Measurements from ENCODE around the gene TM4SF20.
A peak's percentile ranks its signal among the peaks of the same experiment; 100 is the strongest.

Gene TM4SF20

GRCh38 chr2:227347117-227347516 lies 32.0 kb downstream of the TM4SF20 start:
- Histone ChIP-seq H3F3A (ENCODE audit: low read depth) (no peaks in the 10 kb centered on the region), H3K79me2 (ENCODE audit: insufficient read depth, low read length) (no peaks in the 10 kb centered on the region), H3K27me3 (ENCODE audit: insufficient read depth, low read length, poor library complexity, severe bottlenecking) (no peaks in the 10 kb centered on the region), H3K4me1 (ENCODE audit: insufficient read depth, low read length, poor library complexity, severe bottlenecking) (peaks cover 19% of the 10 kb centered on the region), H3K9me3 (ENCODE audit: insufficient read depth, low read depth, low read length) (no peaks in the 10 kb centered on the region), H3K4me2 (ENCODE audit: low read depth, low read length, poor library complexity, severe bottlenecking) (no peak overlapping the region), H3K9me2 (replicated peaks; ENCODE audit: low read depth, low read length) (no peaks in the 10 kb centered on the region), H3K36me3 (ENCODE audit: insufficient read depth, low read length) (peaks cover 33% of the 10 kb centered on the region; the same call in 1 of the 2 replicates), H4K20me1 (ENCODE audit: insufficient read depth, low read length, poor library complexity, severe bottlenecking) (no peaks in the 10 kb centered on the region), H3K4me3 (ENCODE audit: low read length, poor library complexity, severe bottlenecking) (no peak overlapping the region), H3K9ac (ENCODE audit: low read depth, low read length, poor library complexity, severe bottlenecking) (no peak overlapping the region), H2AFZ (ENCODE audit: low read length) (no peak overlapping the region)
- no peak for TF ChIP-seq EZH2phosphoT487 (IDR thresholded peaks at IDR 0.05; ENCODE audit: borderline replicate concordance)
- TF ChIP-seq CTCF (conservative IDR thresholded peaks at IDR 0.05; ENCODE audit: low read length) = peak; percentile 19

- Histone ChIP-seq H3K9me2 (replicated peaks; ENCODE audit: low read depth, low read length) (no peaks in the 10 kb centered on the region), H3F3A (ENCODE audit: low read depth) (no peaks in the 10 kb centered on the region), H3K9me3 (ENCODE audit: insufficient read depth, low read depth, low read length) (no peaks in the 10 kb centered on the region), H3K4me2 (ENCODE audit: low read depth, low read length, poor library complexity, severe bottlenecking) (peak overlapping the region; percentile 36), H3K79me2 (ENCODE audit: insufficient read depth, low read length) (no peaks in the 10 kb centered on the region), H3K4me1 (ENCODE audit: insufficient read depth, low read length, poor library complexity, severe bottlenecking) (peaks cover 5% of the 10 kb centered on the region), H3K4me3 (ENCODE audit: low read length, poor library complexity, severe bottlenecking) (no peak overlapping the region), H3K9ac (ENCODE audit: low read depth, low read length, poor library complexity, severe bottlenecking) (no peak overlapping the region), H2AFZ (ENCODE audit: low read length) (no peak overlapping the region), H4K20me1 (ENCODE audit: insufficient read depth, low read length, poor library complexity, severe bottlenecking) (no peaks in the 10 kb centered on the region), H3K36me3 (ENCODE audit: insufficient read depth, low read length) (peaks cover 33% of the 10 kb centered on the region; the same call in 1 of the 2 replicates), H3K27me3 (ENCODE audit: insufficient read depth, low read length, poor library complexity, severe bottlenecking) (no peaks in the 10 kb centered on the region)
- TF ChIP-seq EZH2phosphoT487 (IDR thresholded peaks at IDR 0.05; ENCODE audit: borderline replicate concordance) (no peak), CTCF (conservative IDR thresholded peaks at IDR 0.05; ENCODE audit: low read length) (no peak)
These were observed 34.9 kb downstream of the TM4SF20 start for GRCh38 chr2:227344231-227344630.

GRCh38 chr2:227341553-227341952 lies 37.6 kb downstream of the TM4SF20 start:
- Histone ChIP-seq H3K4me2 (ENCODE audit: low read depth, low read length, poor library complexity, severe bottlenecking) (no peak overlapping the region), H3K4me3 (ENCODE audit: low read length, poor library complexity, severe bottlenecking) (no peak overlapping the region), H3K4me1 (ENCODE audit: insufficient read depth, low read length, poor library complexity, severe bottlenecking) (peaks cover 5% of the 10 kb centered on the region), H2AFZ (ENCODE audit: low read length) (no peak overlapping the region), H3K27me3 (ENCODE audit: insufficient read depth, low read length, poor library complexity, severe bottlenecking) (no peaks in the 10 kb centered on the region), H3K9me2 (replicated peaks; ENCODE audit: low read depth, low read length) (no peaks in the 10 kb centered on the region), H3K9ac (ENCODE audit: low read depth, low read length, poor library complexity, severe bottlenecking) (no peak overlapping the region), H3F3A (ENCODE audit: low read depth) (no peaks in the 10 kb centered on the region), H4K20me1 (ENCODE audit: insufficient read depth, low read length, poor library complexity, severe bottlenecking) (no peaks in the 10 kb centered on the region), H3K9me3 (ENCODE audit: insufficient read depth, low read depth, low read length) (no peaks in the 10 kb centered on the region), H3K79me2 (ENCODE audit: insufficient read depth, low read length) (no peaks in the 10 kb centered on the region), H3K36me3 (ENCODE audit: insufficient read depth, low read length) (peaks cover 15% of the 10 kb centered on the region; the same call in 1 of the 2 replicates)
- TF ChIP-seq EZH2phosphoT487 (IDR thresholded peaks at IDR 0.05; ENCODE audit: borderline replicate concordance) (no peak), CTCF (conservative IDR thresholded peaks at IDR 0.05; ENCODE audit: low read length) (no peak)

Data from Loucy (cell line).